PC-9 (cell line): ENCODE results near the gene NOS1AP.

ENCODE experiments used
- CTCF ChIP-seq: fragments of 200-600 bp; sonication (generic); conservative IDR thresholded peaks from 2 replicates; pipeline ENCODE4 v1.6.1; 2017; ENCODE audit warnings: mixed run types, antibody characterized with exemption, mild to moderate bottlenecking, moderate library complexity
- EZH2 ChIP-seq: fragments of 200-600 bp; sonication (generic); IDR thresholded peaks from 2 replicates; pipeline ENCODE4 v1.8.0; 2017; ENCODE audit warnings: antibody characterized with exemption, low read depth

- TF ChIP-seq CTCF (no peak), EZH2 (no peak)
Measured at GRCh38 chr1:162390396-162391185, 321.1 kb downstream of the NOS1AP start.
